GM06990 (cell line): Measurements from ENCODE around the gene CSPG4.
A peak's percentile ranks its signal among the peaks of the same experiment; 100 is the strongest.
"Not testable (repeated sequence)": the region's sequence is repeated elsewhere in the genome, so short reads cannot be mapped to it uniquely, and the experiment has no call there.

Source experiments
- DNase-seq: peaks from one replicate; pipeline ENCODE4 v3.0.0-alpha.2; 2011; ENCODE audit not compliant: insufficient read length; ENCODE audit errors: extremely low read depth
- H3K27me3 ChIP-seq: replicated peaks from 2 replicates; pipeline ENCODE4 v1.6.0; 2011; ENCODE audit warnings: low read length; ENCODE audit not compliant: control insufficient read depth, insufficient read depth
- H3K36me3 ChIP-seq: 2 replicates; pipeline ENCODE4 v1.5.1; 2011; ENCODE audit warnings: low read length; ENCODE audit not compliant: control insufficient read depth, insufficient read depth
- H3K4me3 ChIP-seq: replicated peaks from 2 replicates; pipeline ENCODE4 v1.5.1; 2011; ENCODE audit warnings: low read depth, mild to moderate bottlenecking, control low read depth, low read length
- TF ChIP-seq, protein P1 (sequence below): IDR thresholded peaks from 2 replicates; pipeline ENCODE4 v1.5.1; 2011; ENCODE audit warnings: low read length, control low read depth, mild to moderate bottlenecking, inconsistent platforms; ENCODE audit not compliant: insufficient read depth, poor library complexity, severe bottlenecking

Gene CSPG4

GRCh38 chr15:75738647-75739325, 26.1 kb upstream of the CSPG4 start:
- peak; percentile 92 for DNase-seq
- H3K4me3 ChIP-seq, result peak overlapping the region; percentile 79
- H3K27me3 ChIP-seq, result no peaks in the 10 kb centered on the region
- TF ChIP-seq, protein P1, sequence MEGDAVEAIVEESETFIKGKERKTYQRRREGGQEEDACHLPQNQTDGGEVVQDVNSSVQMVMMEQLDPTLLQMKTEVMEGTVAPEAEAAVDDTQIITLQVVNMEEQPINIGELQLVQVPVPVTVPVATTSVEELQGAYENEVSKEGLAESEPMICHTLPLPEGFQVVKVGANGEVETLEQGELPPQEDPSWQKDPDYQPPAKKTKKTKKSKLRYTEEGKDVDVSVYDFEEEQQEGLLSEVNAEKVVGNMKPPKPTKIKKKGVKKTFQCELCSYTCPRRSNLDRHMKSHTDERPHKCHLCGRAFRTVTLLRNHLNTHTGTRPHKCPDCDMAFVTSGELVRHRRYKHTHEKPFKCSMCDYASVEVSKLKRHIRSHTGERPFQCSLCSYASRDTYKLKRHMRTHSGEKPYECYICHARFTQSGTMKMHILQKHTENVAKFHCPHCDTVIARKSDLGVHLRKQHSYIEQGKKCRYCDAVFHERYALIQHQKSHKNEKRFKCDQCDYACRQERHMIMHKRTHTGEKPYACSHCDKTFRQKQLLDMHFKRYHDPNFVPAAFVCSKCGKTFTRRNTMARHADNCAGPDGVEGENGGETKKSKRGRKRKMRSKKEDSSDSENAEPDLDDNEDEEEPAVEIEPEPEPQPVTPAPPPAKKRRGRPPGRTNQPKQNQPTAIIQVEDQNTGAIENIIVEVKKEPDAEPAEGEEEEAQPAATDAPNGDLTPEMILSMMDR, result no peak
- no peaks in the 10 kb centered on the region for H3K36me3 ChIP-seq

GRCh38 chr15:75738014-75738646, 25.5 kb upstream of the CSPG4 start:
- peak overlapping the region; percentile 79 for H3K4me3 ChIP-seq
- no peak for DNase-seq
- no peaks in the 10 kb centered on the region for H3K27me3 ChIP-seq
- TF ChIP-seq, protein P1, result no peak
- H3K36me3 ChIP-seq, result no peaks in the 10 kb centered on the region

- H3K27me3 ChIP-seq, DNase-seq: not testable (repeated sequence)
Measured at GRCh38 chr15:75737116-75738013, 24.7 kb upstream of the CSPG4 start.

DNA sequence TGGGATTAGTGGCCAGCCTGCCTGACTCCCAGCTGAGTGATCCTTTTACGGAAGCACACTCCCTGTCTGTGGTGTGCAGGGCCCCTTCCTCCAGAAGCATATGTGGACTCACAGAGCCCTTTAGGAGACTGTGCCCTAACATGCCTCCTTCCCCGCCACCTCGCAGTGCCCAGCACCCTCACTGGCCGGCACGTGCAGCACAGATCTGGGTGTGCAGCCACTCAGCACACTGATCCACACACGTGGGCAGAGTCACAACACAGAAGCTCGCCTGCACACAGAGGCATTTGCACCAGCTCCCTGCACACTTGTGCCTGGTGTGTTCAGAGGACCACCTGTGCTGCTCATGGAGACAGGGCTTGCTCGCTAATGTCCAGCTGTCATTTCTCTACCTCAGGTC, 23.6 kb upstream of the CSPG4 start:
- no peak for DNase-seq
- Histone ChIP-seq H3K36me3 (no peaks in the 10 kb centered on the region), H3K4me3 (no peak overlapping the region), H3K27me3 (no peaks in the 10 kb centered on the region)
- TF ChIP-seq, protein P1, result no peak

More at GRCh38 chr15:75737116-75738013, 24.7 kb upstream of the CSPG4 start:
- H3K36me3 ChIP-seq, result not testable (repeated sequence)
- H3K4me3 ChIP-seq, result peak overlapping the region; percentile 79

DNA sequence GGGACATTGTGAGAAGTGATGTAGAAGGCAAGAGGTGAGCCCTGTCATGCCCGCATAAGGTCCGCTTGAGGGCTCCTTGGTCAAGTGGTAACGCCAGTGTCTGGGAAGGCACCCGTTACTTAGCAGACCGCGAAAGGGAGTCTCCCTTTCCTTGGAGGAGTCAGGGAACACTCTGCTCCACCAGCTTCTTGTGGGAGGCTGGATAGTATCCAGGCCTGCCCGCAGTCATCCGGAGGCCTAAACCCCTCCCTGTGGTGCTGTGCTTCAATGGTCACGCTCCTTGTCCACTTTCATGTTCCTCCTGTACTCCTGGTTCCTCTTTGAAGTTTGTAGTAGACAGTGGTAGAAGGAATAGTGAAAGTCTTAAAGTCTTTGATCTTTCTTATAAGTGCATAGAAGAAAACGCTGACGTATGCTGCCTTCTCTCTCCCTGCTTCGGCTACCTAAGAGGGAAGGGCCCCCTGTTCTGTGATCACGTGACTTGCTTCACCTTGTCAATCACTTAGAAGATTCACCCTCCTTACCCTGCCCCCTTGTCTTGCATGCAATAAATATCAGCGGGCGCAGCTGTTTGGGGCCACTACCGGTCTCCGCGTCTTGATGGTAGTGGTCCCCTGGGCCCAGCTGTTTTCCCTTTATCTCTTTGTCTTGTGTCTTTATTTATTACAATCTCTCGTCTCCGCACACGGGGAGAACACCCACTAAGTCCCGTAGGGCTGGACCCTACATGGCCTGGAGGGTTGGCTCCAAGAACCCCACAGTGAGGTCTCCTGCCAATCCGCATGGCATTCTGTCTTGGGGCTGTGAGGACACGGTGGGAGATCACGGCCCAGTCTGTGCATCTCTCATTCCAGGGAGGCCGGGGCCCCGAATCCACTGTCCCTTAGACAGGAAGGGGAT, 22.5 kb upstream of the CSPG4 start:
- not testable (repeated sequence) for DNase-seq, H3K4me3 ChIP-seq, H3K36me3 ChIP-seq, H3K27me3 ChIP-seq

DNA sequence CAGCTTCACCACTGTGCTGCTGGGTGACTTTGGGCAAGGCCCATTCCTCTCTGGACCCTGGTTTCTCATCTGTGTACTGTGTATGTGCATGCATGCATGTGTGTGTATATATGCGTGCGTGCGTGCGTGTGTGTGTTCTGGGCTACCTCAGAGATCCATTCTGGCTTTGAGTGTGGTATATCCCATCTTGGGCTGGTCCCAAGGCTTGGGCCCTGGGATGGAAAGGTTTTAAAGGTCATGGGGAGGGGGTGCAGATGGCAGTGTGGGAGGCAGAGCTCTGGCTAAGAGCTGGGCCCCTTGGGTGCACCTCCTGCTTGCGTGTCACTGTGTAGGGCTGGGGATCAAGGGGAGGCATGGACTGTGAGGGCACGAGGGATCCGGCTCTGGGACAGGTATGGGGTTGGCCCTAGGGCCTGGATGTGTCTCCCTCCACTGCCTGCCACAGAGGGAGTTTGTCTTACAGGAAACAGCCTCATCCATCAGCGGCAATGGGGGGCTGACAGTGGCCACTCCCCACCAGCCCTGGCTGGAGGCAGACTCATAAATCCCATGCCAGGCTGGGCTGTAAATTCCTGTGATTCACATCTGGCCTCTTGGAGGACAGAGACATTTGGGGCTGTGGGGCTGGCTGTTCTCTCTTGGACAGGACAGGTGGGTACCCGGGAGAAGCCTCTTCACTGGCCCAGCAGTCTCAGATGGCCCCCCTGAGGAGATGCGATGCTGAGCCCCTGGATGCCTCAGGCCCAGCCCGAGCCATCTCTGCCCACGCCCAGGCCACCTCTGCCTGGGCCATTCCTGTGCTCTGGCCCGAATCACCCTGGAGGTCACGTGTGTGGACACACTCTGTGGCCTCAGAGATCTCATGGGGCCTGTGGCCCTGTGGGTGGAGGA, 21.4 kb upstream of the CSPG4 start:
- no peak for DNase-seq
- Histone ChIP-seq H3K27me3 (no peaks in the 10 kb centered on the region), H3K36me3 (no peaks in the 10 kb centered on the region), H3K4me3 (no peak overlapping the region)
- TF ChIP-seq, protein P1, result no peak
